Subcutaneous adipose tissue (tissue), 4 donors: ENCODE data around the gene NUS1. TPM values are rescaled to one million over a fixed set of nuclear protein-coding genes. Genes with fewer than 3 reads are reported as not detected.

ENCODE experiments used
- total RNA-seq, 4 donors: library from RNA; depleted of rRNA; stranded (reverse); fragments of >200 nt; gene quantifications; one replicate each; pipeline ENCODE4 v1.1.0, GENCODE V29; 2016
- TF ChIP-seq, protein P1 (sequence below): fragments of 450-650 bp; IDR thresholded peaks from one replicate; pipeline ENCODE4 v1.5.1; 2016; ENCODE audit warnings: low read depth, mild to moderate bottlenecking, control low read depth, antibody characterized with exemption, moderate library complexity

NUS1 gene
- total RNA-seq, 4 donors from 2014 or later, result 17.2 to 39.5 (median 25.1) TPM

DNA sequence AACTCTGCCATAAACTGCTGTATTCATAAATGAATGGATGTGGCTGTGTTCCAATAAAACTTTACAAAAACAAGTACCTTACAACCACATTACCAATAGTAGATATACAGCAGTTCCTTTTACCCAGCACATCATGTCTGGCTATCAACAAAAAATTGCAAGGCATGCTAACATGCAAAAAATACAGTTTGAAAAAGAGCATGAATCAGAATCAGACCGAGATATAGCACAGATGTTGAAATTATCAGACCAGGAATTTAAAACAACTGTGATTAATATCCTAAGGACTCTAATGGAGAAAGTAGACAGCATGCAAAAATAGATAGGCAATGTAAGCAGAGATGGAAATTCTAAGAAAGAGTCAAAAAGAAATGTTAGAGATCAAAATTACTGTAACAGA is 8.4 kb upstream of the NUS1 start:
- TF ChIP-seq, protein P1, sequence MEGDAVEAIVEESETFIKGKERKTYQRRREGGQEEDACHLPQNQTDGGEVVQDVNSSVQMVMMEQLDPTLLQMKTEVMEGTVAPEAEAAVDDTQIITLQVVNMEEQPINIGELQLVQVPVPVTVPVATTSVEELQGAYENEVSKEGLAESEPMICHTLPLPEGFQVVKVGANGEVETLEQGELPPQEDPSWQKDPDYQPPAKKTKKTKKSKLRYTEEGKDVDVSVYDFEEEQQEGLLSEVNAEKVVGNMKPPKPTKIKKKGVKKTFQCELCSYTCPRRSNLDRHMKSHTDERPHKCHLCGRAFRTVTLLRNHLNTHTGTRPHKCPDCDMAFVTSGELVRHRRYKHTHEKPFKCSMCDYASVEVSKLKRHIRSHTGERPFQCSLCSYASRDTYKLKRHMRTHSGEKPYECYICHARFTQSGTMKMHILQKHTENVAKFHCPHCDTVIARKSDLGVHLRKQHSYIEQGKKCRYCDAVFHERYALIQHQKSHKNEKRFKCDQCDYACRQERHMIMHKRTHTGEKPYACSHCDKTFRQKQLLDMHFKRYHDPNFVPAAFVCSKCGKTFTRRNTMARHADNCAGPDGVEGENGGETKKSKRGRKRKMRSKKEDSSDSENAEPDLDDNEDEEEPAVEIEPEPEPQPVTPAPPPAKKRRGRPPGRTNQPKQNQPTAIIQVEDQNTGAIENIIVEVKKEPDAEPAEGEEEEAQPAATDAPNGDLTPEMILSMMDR, result no peak

DNA sequence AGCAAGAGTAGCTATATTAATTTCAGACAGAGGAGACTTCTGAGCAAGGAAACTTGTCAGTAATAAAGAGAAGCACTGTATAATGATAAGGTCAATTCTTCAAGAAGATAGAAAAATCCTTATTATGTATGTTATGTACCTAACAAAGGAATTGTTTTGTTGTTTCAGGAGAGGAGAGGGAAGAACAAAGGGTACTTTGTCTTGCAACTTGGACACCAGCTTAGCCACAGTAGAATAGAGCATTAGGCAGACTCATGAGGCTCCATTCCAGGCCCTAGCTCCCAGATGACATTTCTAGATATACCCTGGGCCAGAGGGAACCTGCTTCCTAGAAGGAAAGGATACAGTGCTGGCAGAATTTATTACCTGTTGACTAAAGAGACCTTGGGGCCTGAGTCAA is 6.5 kb upstream of the NUS1 start:
- TF ChIP-seq, protein P1, result no peak

DNA sequence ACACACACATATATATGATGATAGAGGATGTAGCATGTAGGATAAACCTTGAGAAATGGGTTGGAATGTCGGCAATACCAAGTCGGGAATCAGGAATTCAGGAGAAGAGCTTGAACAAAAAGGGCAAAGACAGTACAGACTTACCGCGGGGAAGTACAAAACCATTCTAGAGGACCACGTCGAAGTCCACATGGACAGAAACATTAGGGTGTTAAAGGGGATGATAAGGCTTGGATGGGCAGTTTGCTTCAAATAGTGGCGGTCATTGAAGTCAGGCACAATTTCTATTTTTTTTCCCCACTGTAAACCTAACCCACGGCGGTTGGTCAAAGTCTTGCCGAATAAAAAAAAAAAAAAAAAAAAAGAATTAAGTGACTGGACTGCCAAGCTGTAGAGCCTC is 766 bp upstream of the NUS1 start:
- TF ChIP-seq, protein P1, result no peak

DNA sequence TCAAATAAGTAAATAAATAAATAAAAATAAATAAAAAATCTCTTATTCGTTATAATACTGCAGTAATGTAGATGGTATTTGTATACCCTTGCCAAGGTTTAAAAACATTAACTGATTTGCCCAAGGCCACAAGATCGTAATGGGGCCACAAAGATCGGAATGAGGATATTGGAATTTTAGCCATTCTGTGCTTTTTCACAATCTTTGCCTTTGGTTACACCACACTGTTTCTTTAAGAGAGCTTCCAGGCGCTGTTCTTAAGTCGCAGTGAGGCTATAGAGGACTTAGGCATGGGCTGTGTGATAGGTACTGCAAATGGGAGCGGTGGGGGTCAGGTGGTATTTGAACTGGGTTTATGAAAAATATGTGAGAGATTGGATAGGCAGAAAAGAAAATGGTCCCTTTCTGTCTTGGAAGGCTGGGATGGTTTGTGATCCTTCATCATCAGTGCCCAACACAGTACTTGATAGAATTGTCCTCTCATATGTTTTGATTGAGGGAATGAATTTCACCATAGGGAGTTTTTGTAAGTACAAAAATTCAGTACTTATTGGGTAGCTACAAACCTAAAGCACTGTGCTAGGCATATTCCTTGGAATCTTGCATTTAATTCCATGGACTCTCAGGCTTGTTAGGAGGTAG is 1.4 kb downstream of the NUS1 start:
- TF ChIP-seq, protein P1, result no peak

DNA sequence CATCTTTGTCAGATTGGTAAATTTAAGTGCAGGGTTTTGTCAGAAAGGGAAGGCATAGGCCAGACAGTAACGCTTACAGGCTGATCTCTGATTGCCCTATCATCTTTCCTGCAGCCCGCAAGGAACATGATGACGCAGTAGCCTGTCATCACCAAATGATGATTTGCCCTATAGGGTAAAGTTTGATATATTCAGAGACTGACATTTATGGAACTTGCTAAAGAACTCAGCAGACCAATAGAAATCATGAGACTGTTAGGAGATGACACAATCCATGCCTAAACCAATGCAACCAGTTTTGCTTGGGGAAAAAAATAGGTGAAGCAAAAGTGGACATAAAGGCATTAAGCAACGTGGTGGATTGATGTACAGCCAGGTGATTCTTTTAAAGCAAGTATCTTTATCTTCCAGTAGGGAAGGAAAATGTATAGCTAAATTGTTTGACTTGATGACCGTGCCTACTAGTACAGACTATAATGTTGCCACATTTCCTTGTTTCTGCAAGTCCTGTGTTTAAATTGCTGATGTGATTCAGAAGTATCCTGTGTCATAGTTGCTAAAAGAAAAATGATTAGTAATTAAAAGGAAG is 2.4 kb downstream of the NUS1 start:
- TF ChIP-seq, protein P1, result no peak

DNA sequence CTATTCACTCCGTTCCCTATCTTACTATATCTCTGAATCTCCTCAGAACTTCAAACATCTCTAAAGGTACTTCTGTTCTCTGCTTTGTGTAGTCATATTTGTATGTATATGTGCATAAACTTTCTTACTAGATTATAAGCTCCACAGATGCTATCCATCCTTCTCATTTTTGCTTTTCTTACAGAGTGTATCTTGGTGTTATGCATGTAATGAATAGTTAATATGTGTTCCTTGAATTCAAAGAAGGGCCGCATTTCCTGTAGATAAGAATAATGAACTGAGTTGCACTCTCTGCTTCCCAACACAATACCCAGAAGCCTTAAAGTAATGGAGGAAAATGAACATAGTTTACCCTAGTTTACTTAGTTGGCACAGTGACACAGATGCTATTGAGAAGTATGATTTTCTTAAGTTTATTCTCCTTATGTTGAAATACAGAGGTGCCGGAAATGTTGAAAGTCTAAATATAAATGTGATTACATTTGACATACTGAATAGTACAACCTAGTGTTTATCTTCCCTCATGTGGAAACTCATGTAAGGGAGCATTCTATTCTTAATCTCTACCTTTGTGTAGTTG is 6.0 kb downstream of the NUS1 start:
- TF ChIP-seq, protein P1, result no peak

DNA sequence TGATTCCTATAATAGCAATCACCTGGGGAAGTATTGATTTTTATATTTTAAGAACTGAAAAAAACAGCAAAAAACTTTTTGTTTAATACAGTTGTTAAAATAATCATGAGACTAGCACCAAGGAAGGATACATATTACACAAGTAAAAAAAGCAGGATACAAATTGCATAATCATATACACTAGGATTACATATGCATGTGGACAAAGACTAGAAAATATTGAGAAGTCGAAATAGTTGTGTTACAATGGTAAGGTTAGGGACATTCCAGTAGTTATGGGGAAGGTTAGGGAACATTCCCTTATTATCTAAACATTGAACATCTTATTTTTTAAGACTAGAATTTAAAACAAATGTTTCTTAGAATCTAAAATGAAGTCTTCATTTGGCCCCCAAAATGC is 9.5 kb downstream of the NUS1 start:
- TF ChIP-seq, protein P1, result no peak
